ENCODE results near the gene AK9.
A peak's percentile ranks its signal among the peaks of the same experiment; 100 is the strongest.
"Not testable (repeated sequence)": the region's sequence is repeated elsewhere in the genome, so short reads cannot be mapped to it uniquely, and the experiment has no call there.

The AK9 gene

DNA sequence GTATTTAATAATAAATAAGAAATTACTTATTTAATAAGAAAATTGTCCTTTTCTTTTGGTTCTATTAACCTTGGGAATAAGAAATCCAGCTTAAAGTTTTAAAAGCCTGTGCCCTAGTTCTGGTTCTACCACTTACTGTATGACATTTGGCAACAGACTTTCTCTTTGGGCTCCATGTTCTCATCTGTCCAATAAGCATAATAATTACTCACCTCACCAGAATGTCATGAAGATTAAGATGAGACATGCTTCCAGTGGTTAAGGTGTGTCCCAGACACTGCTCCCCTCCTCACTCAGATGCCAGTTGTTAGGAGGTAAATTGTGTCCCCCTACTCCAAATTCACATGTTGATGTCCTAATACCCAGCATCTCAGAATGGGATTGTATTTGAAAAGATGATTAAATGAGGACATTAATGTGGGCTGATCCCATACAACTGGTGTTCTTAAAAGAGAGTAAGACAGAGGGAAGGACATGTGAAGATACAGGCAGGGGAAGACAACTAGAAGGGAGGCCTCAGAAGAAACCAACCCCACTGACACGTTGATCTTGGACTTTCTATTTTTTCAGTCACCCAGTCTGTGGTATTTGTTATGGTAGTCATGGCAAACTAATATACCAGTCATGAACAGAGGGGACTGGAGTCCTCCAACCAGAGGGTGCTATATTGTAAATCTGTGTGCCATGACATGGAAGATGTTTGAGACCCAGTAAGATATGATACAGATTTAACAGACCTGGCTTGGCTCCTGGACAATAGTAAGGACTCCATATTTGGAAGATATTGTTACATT lies 229.1 kb downstream of the AK9 start:
- DNase-seq (ENCODE audit: low read depth in 2 of 2, low spot score in 1 of 2): no peak

DNA sequence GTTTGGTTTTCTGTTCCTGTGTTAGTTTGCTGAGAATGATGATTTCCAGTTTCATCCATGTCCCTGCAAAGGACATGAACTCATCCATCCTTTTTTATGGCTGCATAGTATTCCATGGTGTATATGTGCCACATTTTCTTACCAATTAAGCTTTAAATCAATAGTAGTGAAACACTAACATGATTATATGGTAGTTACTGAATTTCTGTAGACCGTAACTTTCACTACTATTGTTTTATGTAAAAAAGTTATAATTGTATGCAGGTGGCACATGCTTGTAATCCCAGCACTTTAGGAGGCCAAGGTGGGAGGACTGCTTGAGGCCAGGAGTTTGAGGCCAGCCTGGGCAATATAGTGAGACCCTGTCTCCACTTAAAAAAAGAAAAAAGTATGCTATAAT lies 229.8 kb downstream of the AK9 start:
- DNase-seq (ENCODE audit: low read depth in 2 of 2, low spot score in 1 of 2): not testable (repeated sequence)

DNA sequence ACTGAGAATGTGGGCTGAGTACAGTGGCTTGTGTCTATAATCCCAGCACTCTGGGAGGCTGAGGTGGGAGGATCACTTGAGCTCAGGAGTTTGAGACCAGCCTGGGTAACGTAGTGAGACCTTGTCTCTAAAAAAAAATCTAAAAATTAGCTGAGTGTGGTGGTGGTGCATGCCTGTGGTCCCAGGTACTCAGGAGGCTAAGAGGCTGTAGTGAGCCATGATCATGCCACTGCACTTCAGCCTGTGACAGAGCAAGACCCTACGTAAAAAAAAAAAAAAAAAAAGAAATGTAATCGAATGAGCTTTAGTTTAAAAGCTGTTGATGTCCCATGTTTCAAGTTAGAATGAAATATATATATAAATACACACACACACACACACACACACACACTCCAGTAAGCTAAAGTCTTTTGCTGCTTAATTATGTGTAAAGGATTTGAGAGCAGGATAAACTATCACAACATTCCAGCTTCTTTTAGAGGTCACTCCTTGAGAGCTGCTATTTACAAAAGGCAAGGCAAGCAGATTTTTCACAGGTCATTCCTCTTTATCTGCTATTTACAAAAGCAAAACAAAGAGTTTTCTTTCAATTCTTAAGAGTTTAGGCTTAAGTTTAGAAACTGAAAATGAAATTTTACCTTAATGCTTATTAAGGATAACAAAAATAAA lies 230.7 kb downstream of the AK9 start:
- no peak for DNase-seq (ENCODE audit: low read depth in 2 of 2, low spot score in 1 of 2)

DNA sequence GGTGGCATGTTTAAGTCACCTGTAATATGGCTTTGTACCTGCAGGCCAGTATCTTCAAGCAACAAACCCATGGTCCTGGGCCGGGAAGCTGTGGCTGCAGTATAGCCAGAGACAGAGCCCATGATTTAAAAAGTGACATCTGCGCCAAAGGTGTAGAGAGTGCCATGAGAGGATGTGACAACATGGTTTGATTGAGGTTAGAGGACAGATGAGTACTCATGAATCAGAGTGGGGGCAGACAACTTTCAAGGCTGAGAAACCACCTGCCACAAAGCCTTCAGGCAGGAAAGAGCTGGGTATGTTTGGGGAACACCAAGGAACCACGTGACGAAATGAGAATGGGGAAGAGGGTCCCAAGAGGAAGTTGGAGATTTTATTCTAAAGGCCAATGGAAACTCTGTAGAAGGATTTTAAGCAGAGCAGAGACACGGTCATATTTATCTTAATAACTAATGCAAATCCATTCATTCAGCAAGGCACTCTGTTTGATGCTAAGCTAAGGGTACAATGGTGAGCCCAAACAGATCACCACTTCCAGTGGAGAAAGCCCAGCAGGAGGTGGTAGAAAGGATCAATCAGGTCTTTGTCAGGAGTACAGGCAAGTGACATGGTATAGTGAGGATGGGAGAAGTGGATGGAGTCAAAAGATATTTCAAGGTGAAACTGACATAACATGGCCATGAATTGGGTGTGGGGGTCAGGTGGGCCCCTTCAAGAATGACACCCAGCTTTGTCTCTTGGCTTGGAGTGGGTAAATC lies 232.0 kb downstream of the AK9 start:
- peak in 1 of 2 donors; percentile 32 for DNase-seq (ENCODE audit: low read depth in 2 of 2, low spot score in 1 of 2)

DNA sequence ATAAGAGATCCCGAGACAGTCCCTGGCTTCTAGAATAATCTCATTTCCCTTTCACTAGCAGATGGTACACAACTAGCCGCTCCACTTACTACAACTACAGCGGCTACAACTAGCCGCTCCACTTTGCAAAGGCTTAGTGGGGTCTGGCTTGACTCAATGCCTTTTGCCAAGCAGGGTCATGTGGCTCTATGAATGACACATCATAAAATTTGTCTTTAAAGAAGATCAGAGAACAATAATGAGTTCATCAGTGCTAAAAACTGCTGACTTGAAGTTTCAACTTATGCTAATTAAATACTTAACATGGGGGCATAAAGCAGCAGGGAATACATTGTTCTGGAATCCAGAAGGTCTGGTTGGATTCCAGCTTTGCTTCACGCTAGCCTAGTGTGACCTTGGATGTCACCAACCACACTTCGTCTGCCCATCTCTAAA lies 233.4 kb downstream of the AK9 start:
- DNase-seq (ENCODE audit: low read depth in 2 of 2, low spot score in 1 of 2): no peak

DNA sequence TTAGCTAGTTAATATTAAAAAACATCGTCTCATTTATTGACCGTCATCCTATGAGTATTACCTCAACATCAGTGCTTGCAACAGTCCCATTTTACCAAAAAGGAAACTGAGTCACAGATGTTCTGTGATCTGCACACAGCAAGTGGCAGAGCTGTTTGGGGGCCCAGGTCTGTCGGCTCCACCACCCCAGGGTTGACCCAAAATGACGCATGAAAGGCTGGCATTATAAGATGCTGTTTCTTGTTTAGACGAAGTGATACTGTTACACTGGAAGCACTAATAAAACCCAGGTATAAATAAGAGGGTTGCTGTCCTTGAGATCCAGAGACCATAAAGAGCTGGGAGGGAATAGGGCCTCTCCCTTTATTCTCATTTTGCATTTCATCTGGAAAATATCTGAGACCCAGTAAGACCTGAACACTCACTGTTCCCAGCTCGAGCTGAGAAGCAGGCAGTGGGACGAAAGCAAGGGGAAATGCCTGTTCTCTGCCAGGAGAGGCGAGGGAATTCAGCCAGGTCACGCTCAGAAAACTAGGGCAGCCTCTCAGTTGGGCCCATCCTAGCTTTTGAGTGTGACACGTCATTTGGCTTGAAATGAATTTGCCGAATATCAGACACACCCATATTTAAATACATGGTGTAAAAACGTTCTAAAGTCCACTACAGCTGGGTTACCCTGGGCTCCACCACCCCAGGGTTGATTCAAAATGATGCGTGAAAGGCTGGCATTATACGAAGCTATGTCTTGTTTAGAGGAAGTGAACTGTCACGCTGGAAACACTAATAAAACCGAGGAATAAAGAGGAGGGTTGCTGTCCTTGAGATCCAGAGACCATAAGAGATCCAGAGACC lies 234.1 kb downstream of the AK9 start:
- DNase-seq (ENCODE audit: low read depth in 2 of 2, low spot score in 1 of 2): no peak

DNA sequence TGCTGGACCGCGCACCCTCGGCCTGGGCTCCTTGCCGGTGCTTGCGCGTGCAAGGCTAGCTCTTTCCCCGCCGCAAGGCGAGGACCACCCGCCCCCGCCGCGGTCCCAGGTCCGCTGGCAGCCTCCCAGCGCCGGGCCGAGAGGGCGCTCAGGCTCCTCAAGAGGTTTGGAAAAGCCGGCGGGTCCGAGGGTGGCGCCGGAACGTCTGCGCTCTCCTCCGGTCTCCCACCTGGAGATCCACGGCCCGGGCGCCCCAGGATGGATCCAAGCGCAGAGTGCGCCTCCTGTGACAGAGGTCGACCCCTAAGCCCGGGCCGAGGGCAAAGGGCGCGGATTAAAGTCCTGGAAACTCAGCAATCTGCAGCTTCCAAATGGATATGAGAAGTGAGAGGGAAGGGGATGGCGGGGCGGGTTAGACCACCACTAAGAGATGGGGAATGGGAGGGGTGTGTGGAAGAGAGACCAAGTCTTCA lies 234.9 kb downstream of the AK9 start:
- DNase-seq (ENCODE audit: low read depth in 2 of 2, low spot score in 1 of 2): no peak

DNA sequence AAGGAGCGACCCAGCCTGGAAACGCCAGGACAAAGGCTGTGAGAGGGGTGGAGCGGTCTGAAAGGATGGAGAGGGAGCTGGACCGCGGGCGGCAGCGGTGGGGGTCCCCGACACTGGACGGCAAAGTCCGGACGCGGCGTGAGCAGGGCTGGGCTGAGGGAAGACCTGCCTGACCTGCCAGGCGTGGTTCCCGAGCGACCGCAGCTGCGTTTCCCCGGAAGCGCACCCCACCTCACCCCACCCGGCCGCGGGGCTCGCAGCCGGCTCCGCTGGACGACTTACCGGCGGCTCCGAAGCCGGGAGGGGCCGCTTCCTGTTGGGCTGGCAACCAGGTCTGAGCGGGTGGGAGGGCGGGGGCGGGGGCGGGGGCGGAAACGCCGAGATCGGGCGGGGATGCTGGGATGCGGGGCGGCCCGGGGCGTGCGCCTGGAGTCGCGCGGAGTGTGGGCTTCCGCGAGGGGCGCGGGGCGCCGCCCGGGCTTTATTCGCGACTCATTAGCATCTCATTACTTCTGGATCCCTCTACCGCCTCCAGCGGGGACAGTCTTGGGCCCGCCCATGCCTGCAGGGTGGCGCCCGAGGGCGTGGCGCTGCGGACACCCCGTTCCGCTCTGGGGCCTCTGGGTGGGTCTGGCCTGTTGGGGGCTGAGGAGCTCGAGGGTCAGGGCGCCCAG lies 235.4 kb downstream of the AK9 start, which contains the start of gene MICAL1:
TSS of gene MICAL1 (minus strand) at position 336 of the 674 bp plus-strand sequence. CDS start 1,576 bp downstream, outside the sequence.
- peak in 1 of 2 donors; percentile 38 for DNase-seq (ENCODE audit: low read depth in 2 of 2, low spot score in 1 of 2)

DNA sequence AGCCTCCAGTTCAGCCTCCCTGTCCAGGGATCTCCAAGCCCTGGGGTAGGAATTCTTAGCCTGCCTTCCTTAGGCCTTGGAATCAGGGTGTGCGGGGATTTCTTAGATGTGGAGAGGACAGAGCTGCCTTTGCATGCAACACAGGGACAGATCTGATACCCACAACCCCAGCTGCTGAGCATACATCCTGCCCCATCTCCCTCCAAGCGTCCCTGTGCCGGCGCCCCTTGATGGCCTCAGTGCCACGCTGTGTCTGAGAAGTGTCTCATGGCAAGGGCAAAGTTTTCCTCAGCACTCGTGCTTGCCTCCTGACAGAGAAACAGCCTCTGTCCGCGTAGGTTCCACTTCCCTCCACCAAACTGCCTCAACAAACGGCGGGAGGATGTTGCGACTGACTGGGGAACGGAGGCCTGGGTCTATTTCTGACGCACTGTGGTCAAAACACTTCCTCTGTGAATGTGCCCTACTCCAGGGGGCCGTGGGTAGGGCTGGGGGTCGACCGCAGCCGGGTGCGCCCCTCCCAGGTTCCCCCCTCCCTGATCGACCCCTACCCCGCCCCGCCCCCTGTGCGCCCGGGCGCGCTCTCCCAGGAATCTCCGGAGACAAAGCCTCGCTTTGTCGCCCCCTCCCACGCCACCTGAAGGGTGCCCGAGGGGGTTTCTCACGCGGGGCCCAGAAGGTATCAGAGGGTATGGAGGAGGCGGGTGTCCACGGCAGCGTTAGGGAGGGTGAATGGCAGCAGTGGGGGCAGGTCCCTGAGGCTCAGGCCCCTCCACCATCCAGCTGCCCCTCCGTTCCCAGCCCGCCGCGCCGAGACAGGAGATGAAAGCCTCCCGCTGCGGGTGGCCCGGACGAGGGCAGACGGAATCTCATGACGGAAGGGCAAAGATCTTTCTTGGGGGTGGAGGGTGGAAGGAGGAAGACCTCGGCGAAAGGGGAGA lies 236.2 kb downstream of the AK9 start:
- DNase-seq (ENCODE audit: low read depth in 2 of 2, low spot score in 1 of 2): peak; percentile 32 to 55

DNA sequence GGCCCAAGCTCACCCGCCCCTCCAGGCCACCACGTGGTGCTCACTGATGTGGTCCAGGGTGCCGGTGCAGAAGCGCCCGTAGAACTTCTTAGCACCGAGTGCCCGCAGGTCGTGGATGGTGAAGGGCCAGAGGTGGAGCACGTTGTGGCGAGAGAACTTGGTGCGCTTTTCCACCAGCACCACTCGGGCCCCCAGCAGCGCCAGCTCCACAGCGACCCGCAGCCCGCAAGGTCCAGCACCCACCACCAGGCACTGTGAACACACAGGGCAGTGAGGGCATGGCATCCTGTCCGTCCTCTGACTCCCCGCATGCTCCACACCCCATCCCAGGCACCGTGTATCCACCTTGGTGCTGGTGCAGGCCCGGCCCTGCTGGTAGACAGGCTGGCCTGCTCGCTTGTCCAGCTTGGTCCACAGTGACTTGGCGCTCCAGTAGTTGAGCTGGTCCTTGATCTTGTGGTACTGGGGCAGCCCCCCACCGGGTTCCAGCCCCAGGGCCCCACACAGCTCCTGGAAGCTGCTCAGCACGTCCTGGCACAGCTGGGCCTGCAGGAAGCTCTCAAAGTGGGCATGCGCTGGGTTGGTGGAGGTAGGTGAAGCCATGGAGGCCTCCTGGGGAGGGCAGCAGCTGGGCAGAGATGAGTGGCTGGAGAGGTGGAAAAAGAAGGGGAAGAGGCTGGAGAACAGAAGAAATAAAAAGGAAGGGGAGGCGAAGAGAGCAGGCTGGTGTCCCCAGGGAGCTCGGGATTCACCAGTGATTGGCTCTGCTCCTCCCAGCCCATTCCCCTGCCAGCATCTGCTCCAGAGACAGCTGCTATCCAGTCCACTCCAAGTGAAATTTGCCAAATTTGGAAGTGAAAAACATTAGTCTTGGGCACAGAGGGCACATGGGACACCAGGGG lies 237.2 kb downstream of the AK9 start:
- no peak for DNase-seq (ENCODE audit: low read depth in 2 of 2, low spot score in 1 of 2)

DNA sequence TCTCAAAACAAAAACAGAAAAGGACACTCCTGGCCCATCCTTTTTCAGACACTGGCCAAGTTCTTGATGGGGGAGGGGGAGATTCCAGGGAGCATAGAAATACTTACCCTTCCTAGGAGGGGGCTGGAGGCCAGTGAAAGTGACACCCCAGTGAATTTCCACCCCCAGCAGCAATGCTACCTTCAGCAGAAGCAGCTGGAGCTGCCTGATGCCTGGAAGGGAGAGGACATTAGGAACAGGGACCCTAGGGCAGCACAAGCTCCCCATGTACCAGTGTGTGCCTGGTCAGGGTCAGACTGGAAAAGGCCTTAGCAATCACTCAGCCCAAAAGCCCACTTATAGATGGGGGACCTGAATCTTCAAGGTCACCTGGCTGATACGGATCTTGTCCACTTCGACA lies 237.8 kb downstream of the AK9 start:
- DNase-seq (ENCODE audit: low read depth in 2 of 2, low spot score in 1 of 2): no peak

DNA sequence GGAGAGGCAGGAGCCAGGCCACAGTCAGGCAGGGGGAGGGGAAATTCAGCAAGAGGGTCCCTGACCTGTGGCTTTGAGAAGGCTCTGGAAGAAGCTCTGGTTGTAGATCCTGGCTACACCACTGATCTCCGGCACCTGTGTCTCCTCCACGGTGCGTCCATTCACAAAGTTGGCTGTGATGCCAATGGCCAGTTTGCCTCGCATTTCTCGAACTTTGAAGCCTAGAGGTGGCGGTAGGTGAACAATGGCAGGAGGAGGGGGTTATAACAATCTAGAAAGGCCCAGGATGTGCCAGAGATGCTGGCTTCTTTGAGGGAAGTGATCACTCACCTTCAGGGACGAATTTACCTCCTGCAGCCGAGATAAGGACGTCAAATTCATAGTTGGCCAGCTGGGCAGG lies 238.8 kb downstream of the AK9 start:
- DNase-seq (ENCODE audit: low read depth in 2 of 2, low spot score in 1 of 2): no peak

DNA sequence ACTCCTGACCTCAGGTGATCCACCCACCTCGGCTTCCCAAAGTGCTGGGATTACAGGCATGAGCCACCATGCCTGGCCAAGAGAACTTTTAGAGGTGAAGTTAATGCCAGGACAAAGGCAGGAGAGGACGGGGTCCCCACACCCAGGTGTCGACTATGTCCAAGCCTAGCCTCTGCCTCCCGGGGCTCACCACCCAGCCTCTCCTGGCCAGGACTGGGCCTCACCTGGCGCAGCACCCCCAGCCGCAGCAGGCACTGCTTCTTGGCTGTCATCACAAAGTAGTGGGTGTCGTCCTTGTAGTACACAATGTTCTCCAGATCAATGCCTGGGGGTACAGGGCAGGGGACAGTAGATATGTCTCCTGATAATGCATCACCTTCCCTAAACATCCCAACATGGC lies 239.6 kb downstream of the AK9 start:
- no peak for DNase-seq (ENCODE audit: low read depth in 2 of 2, low spot score in 1 of 2)

DNA sequence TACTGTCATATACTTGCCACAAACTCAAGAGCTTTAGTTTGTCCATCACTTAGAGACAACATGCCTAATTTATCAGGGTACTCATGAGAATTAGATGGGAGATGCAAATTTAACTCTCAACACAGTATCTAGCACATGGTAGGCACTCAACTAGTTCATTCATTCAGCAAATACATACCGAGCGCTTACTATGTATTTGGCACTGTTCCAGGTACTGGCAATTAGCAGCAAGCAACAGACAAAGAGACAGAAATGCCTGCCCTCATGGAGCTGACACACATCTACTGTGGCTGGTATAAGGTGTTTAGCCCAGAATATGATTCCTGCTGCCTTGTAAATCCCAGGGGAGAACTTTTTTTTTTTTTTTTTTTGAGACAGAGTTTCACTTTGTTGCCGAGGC lies 240.2 kb downstream of the AK9 start:
- DNase-seq (ENCODE audit: low read depth in 2 of 2, low spot score in 1 of 2): no peak

DNA sequence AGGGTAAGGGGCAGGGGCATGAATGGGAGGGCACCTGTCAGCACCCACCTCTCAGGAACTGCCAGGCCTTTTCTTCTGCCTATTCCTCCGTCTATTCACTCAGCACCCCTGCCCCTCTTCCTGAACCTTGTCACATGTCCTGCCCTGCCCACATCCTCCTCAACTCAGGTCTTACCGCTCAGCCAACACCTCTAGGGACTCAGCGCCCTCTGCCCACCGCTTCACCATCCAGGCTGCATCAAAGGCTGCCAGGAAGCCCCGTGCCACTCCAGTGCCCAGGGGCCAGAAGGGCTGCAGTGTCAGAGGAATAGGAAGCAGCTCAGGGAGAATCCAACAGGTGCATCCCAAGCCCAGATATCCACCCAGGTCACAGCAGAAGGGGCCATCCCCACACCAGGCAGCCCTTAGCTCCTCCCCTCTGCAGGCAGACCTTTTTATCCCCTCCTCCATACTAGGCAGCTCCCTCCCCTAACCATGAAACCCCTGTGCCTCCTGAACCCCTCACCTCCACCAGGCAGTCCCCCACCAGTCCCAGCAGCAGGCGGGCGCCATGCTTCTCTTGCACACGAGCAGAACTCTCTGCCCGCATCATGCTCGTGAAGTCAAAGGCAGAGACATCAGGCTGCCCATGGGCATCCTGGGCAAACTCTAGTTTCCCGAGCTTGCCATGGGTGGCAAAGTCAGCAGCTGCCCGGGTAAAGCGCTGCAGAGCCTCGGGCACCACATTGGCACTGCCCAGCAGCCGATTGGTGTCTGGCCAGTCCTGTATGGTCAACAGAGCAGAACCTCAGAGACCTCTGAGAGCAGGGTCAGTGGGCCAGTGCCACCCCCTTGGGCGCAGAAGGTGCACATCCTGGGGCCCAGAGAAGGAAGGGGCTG lies 241.0 kb downstream of the AK9 start:
- DNase-seq (ENCODE audit: low read depth in 2 of 2, low spot score in 1 of 2): no peak

DNA sequence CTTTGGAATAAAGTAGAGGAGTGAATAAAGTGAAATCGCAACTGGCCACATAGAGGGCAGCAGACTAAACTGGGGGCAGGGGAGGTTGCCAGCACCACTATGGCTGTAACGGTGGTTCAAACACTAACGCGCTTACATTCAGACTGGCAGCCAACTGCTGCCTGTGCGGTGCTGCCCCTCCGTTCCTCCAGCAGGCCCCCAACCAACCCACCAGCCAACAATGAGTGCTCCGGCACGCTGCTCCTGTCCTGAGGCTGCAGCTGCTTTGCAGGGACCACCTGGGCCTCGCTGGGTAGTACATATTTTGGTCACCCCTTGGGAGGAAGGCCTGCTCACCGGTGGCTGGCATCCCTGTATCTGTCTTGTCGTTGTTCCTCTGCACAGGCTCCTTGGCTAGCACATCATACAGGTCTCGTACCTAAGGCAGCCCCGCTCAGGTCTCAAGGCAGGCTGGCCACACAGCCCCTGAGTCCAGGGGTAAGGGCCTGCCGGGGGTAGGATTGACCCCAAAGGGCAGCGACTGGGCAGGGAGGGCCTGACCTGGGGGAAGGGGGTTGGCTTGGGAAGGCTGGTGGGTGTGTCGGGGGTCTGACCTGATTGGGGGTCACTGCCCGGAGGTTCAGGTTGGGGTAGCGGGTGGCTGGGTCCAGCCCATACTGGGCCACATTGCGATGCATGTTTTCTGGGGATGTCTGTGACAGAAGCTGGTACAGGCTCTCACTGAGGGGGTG lies 241.8 kb downstream of the AK9 start:
- no peak for DNase-seq (ENCODE audit: low read depth in 2 of 2, low spot score in 1 of 2)

All from stimulated activated CD8-positive, alpha-beta memory T cell treated with anti-CD3 and anti-CD28 coated beads, Interleukin-4, amount 100 ng/mL, for 4 hours (primary cell).